Stimulated activated CD4-positive, alpha-beta T cell treated with anti-CD3 and anti-CD28 coated beads, Interleukin-15, amount 100 ng/mL, for 48 hours (primary cell): Measurements from ENCODE around the gene MUC5B.
"Not testable (repeated sequence)": the region's sequence is repeated elsewhere in the genome, so short reads cannot be mapped to it uniquely, and the experiment has no call there.

Source experiments
- DNase-seq, 2 donors: peaks; one replicate each; pipeline ENCODE4 v3.0.0-alpha.2; 2020; ENCODE audit warnings: low read depth in 2 of 2

The MUC5B gene

GRCh38 chr11:1189816-1190215, 33.0 kb upstream of the MUC5B start:
- DNase-seq, result not testable (repeated sequence)

- DNase-seq, result not testable (repeated sequence)
Measured at GRCh38 chr11:1191786-1192470, 30.9 kb upstream of the MUC5B start.

- no peak for DNase-seq
Measured at GRCh38 chr11:1192741-1193325, 30.0 kb upstream of the MUC5B start.

- DNase-seq, result no peak
Measured at GRCh38 chr11:1193326-1194230, 29.3 kb upstream of the MUC5B start.

GRCh38 chr11:1194231-1194976, 28.5 kb upstream of the MUC5B start:
- DNase-seq, result no peak

- no peak for DNase-seq
Measured at GRCh38 chr11:1194977-1195681, 27.7 kb upstream of the MUC5B start.

GRCh38 chr11:1195682-1196515, 27.0 kb upstream of the MUC5B start:
- DNase-seq, result no peak

GRCh38 chr11:1196516-1197391, 26.1 kb upstream of the MUC5B start:
- DNase-seq, result no peak

- DNase-seq, result no peak
Measured at GRCh38 chr11:1197431-1197885, 25.4 kb upstream of the MUC5B start.

GRCh38 chr11:1197886-1198560, 24.8 kb upstream of the MUC5B start:
- DNase-seq, result no peak

GRCh38 chr11:1198561-1199240, 24.2 kb upstream of the MUC5B start:
- DNase-seq, result no peak

- no peak for DNase-seq
Measured at GRCh38 chr11:1199241-1199750, 23.6 kb upstream of the MUC5B start.

GRCh38 chr11:1199751-1200610, 22.9 kb upstream of the MUC5B start:
- no peak for DNase-seq

- no peak for DNase-seq
Measured at GRCh38 chr11:1200611-1201191, 22.2 kb upstream of the MUC5B start.

GRCh38 chr11:1201395-1202153, 21.3 kb upstream of the MUC5B start:
- no peak for DNase-seq
